ENCODE results near the gene HSD17B13.

The HSD17B13 gene

DNA sequence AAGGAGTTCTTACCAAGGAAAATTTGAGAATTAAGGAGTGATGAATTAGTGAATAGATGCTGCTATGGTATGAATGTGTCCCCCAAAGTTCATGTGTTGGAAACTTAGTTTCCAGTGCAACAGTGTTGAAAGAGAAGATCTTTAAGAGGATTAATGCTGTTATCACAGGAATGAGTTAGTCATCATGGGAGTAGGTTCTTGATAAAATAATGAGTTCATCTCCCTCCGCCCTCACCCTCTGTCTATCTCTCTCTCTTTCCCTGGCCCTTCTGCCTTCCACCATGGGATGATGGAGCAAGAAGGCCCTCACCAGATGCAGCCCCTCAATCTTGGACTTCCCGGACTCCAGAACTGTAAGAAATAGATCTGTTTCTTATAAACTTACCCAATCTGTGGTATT, 64.0 kb downstream of the HSD17B13 start:
- DNase-seq, result no peak

DNA sequence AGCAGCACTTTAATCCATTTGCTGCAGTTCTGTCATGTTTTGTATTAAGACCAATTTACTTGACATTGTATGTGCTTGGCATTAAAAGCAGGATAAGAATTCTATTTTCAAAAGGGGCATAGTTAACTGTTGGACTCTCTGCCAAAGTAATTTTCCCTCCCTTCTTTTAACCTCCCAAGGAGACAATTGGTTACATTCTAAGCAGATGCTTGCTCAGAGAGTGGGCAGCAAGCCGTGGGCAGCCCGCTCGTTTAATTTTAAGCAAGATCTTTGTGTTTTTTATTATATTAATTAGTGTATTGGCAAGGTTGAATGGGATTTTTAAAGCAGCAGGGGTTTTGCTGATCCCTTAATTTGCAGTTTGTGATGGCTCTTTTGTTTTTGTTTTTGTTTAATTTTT, 65.2 kb downstream of the HSD17B13 start:
- DNase-seq, result no peak

DNA sequence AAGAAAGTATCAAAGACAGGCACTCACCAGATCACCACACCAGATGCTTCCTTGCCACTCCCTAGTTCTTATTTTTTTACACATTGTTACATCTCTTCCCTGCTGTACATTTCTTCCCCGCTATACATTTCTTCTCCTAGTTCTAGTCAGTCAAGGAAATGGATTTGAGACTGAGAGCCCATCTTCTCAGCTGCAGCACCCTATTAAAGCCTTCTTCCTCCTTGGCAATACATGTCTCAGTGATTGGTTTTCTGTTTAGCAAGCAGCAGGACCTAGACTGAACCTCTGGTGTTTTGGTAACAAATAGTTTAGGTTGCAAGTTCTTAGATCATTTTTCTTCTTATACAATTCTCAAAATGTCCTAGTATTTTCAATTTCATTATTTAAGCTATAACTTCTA, 66.9 kb downstream of the HSD17B13 start:
- DNase-seq, result no peak

Data from stimulated activated CD4-positive, alpha-beta T cell treated with anti-CD3 and anti-CD28 coated beads, Interleukin-2, amount 100 ng/mL, for 48 hours (primary cell).